ENCODE data around the gene KLK15.

KLK15 gene

GRCh38 chr19:50832666-50833065, 708 bp downstream of the KLK15 start:
- DNase-seq (ENCODE audit: low read depth, low spot score) = no peak
- Histone ChIP-seq H3K4me3 (no peak overlapping the region), H3K27ac (no peak overlapping the region), H3K9me3 (ENCODE audit: low read depth, low read length) (no peaks in the 10 kb centered on the region), H3K9ac (ENCODE audit: insufficient read length) (no peak overlapping the region), H3K36me3 (ENCODE audit: insufficient read depth, low read length) (no peaks in the 10 kb centered on the region)
- no peak for TF ChIP-seq FOXP2 (optimal IDR thresholded peaks at IDR 0.05; ENCODE audit: control extremely low read depth, extremely low read length, insufficient read depth)
- TF ChIP-seq EZH2 (IDR thresholded peaks at IDR 0.05) = no peak
- TF ChIP-seq POLR2AphosphoS5 (IDR thresholded peaks at IDR 0.05; ENCODE audit: borderline replicate concordance, low read depth, low read length) = no peak

DNA sequence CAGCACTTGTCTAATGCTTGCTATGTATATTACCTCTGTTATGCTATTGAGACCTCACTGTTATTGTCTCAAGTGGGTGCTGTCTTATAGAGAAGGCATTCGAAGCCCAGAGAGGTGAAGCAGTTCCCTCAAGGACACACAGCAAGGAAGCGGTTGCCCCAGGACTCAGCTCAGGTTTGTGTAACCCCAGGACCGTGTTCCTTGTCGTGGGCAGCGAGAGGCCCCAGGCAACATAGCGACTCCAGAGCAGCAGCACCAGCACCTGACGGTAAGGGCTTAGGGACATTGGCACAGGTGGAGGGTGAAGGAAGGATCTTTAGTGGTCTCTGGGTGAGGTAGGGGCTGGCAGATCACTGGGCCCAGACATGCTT, 2.4 kb downstream of the KLK15 start:
- no peak overlapping the region for H3K4me3 ChIP-seq
- H3K9me3 ChIP-seq (ENCODE audit: low read depth, low read length) = no peaks in the 10 kb centered on the region
- no peak overlapping the region for H3K27ac ChIP-seq
- TF ChIP-seq EZH2 (IDR thresholded peaks at IDR 0.05) (no peak), POLR2AphosphoS5 (IDR thresholded peaks at IDR 0.05; ENCODE audit: borderline replicate concordance, low read depth, low read length) (no peak), FOXP2 (optimal IDR thresholded peaks at IDR 0.05; ENCODE audit: control extremely low read depth, extremely low read length, insufficient read depth) (no peak)
- H3K36me3 ChIP-seq (ENCODE audit: insufficient read depth, low read length) = no peaks in the 10 kb centered on the region
- DNase-seq (ENCODE audit: low read depth, low spot score) = no peak
- H3K9ac ChIP-seq (ENCODE audit: insufficient read length) = no peak overlapping the region

DNA sequence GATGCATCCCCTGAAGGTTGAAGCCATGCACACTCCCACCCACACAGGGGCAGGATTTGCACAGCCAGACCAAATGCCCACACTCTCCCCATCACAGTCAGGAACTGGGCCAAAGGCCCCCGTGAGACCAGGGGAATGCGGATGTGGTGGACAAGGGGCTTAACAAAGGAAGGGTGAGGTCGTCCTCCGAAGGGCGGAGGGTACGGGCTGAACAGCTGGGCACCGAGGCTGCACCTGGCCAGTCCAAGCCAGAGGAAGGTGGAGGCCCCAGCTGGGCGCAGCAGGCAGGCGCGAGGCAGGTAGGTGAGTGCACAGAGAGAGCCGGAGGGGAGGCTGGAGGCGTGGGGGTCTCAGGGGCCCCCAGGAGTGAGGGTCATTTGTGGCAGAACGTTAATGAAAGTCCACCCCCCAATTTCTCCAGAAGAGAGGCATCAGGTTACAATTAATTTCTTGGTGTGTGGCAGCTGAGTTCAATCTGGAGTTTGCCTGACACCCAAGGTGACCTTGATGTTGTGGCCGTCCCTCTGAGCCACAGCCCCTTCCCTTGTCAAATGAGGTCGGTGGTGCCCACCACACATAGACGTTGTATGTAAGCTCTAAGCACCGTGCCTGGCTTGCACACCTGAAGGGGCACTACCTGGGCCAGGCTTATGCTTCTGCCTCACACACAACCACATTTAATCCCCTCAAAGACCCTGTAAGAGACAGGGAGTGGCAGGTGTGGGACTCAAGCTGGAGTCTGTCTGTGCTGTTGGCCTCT, 2.9 kb downstream of the KLK15 start:
- Histone ChIP-seq H3K27ac (no peak overlapping the region), H3K9ac (ENCODE audit: insufficient read length) (no peak overlapping the region), H3K9me3 (ENCODE audit: low read depth, low read length) (no peaks in the 10 kb centered on the region), H3K36me3 (ENCODE audit: insufficient read depth, low read length) (no peaks in the 10 kb centered on the region), H3K4me3 (no peak overlapping the region)
- TF ChIP-seq FOXP2 (optimal IDR thresholded peaks at IDR 0.05; ENCODE audit: control extremely low read depth, extremely low read length, insufficient read depth) = no peak
- TF ChIP-seq POLR2AphosphoS5 (IDR thresholded peaks at IDR 0.05; ENCODE audit: borderline replicate concordance, low read depth, low read length) = no peak
- no peak for TF ChIP-seq EZH2 (IDR thresholded peaks at IDR 0.05)
- DNase-seq (ENCODE audit: low read depth, low spot score) = no peak

GRCh38 chr19:50829801-50830200, 3.6 kb downstream of the KLK15 start:
- no peak overlapping the region for H3K9ac ChIP-seq (ENCODE audit: insufficient read length)
- H3K36me3 ChIP-seq (ENCODE audit: insufficient read depth, low read length) = no peaks in the 10 kb centered on the region
- DNase-seq (ENCODE audit: low read depth, low spot score) = no peak
- H3K9me3 ChIP-seq (ENCODE audit: low read depth, low read length) = no peaks in the 10 kb centered on the region
- H3K27ac ChIP-seq = no peak overlapping the region
- no peak overlapping the region for H3K4me3 ChIP-seq
- TF ChIP-seq EZH2 (IDR thresholded peaks at IDR 0.05) (no peak), POLR2AphosphoS5 (IDR thresholded peaks at IDR 0.05; ENCODE audit: borderline replicate concordance, low read depth, low read length) (no peak), FOXP2 (optimal IDR thresholded peaks at IDR 0.05; ENCODE audit: control extremely low read depth, extremely low read length, insufficient read depth) (no peak)

- no peak overlapping the region for H3K9ac ChIP-seq (ENCODE audit: insufficient read length)
- H3K9me3 ChIP-seq (ENCODE audit: low read depth, low read length) = no peaks in the 10 kb centered on the region
- H3K27ac ChIP-seq = no peak overlapping the region
- H3K36me3 ChIP-seq (ENCODE audit: insufficient read depth, low read length) = no peaks in the 10 kb centered on the region
- no peak for DNase-seq (ENCODE audit: low read depth, low spot score)
- no peak overlapping the region for H3K4me3 ChIP-seq
- TF ChIP-seq POLR2AphosphoS5 (IDR thresholded peaks at IDR 0.05; ENCODE audit: borderline replicate concordance, low read depth, low read length) = no peak
- TF ChIP-seq EZH2 (IDR thresholded peaks at IDR 0.05) = no peak
- no peak for TF ChIP-seq FOXP2 (optimal IDR thresholded peaks at IDR 0.05; ENCODE audit: control extremely low read depth, extremely low read length, insufficient read depth)
These were observed 5.9 kb downstream of the KLK15 start for GRCh38 chr19:50827476-50827875.

GRCh38 chr19:50826492-50827240, 6.7 kb downstream of the KLK15 start:
- Histone ChIP-seq H3K9me3 (ENCODE audit: low read depth, low read length) (no peaks in the 10 kb centered on the region), H3K36me3 (ENCODE audit: insufficient read depth, low read length) (no peaks in the 10 kb centered on the region), H3K27ac (no peak overlapping the region), H3K9ac (ENCODE audit: insufficient read length) (no peak overlapping the region), H3K4me3 (no peak overlapping the region)
- TF ChIP-seq FOXP2 (optimal IDR thresholded peaks at IDR 0.05; ENCODE audit: control extremely low read depth, extremely low read length, insufficient read depth) (no peak), EZH2 (IDR thresholded peaks at IDR 0.05) (no peak), POLR2AphosphoS5 (IDR thresholded peaks at IDR 0.05; ENCODE audit: borderline replicate concordance, low read depth, low read length) (no peak)
- DNase-seq (ENCODE audit: low read depth, low spot score) = no peak

DNA sequence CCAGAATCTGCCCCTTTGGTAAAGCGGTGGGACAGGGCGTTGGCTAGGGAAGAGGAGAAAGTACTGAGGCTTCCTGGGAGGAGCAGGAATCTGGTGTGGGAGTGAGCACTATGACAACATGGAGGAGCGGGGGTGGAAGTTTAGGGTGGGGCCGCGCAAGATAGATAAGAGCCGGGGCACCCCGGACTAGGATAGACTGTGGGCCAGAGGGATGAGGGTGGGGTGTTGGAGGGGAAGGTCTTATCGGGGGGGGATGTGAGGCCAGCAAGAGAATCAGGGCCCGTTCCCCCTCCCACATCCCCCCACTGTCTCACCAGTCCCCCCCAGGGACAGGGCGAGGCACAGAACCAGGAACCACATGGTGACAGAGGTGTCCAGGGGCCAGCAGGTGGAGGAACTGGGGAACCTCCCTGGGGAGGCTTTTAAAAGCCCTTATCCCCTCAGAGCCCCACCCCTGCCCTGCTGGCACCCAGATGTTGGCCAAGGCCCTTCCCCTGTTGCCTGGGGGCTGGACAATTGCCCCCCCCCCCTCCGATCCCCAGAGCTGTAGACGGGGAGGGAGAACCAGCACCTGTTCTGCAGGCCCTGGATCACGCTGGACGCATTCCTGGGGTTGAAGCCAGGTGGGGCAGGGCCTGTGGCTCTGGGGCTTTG, 9.9 kb downstream of the KLK15 start, which contains the start of gene KLK1:
Gene KLK1 (minus strand): TSS at position 399 of the 654 bp plus-strand sequence. CDS start 39 bp downstream, at position 360.
- no peak for DNase-seq (ENCODE audit: low read depth, low spot score)
- H3K4me3 ChIP-seq = no peak within 1 kb of the TSS
- H3K9me3 ChIP-seq (ENCODE audit: low read depth, low read length) = no peaks in the 10 kb centered on the region
- H3K36me3 ChIP-seq (ENCODE audit: insufficient read depth, low read length) = no peaks in the 10 kb centered on the region
- H3K9ac ChIP-seq (ENCODE audit: insufficient read length) = no peak within 1 kb of the TSS
- TF ChIP-seq FOXP2 (optimal IDR thresholded peaks at IDR 0.05; ENCODE audit: control extremely low read depth, extremely low read length, insufficient read depth) (no peak), EZH2 (IDR thresholded peaks at IDR 0.05) (no peak), POLR2AphosphoS5 (IDR thresholded peaks at IDR 0.05; ENCODE audit: borderline replicate concordance, low read depth, low read length) (no peak)
- H3K27ac ChIP-seq = no peak within 1 kb of the TSS

- no peak for TF ChIP-seq POLR2AphosphoS5 (IDR thresholded peaks at IDR 0.05; ENCODE audit: borderline replicate concordance, low read depth, low read length)
- no peak for TF ChIP-seq FOXP2 (optimal IDR thresholded peaks at IDR 0.05; ENCODE audit: control extremely low read depth, extremely low read length, insufficient read depth)
- TF ChIP-seq EZH2 (IDR thresholded peaks at IDR 0.05) = no peak
- Histone ChIP-seq H3K4me3 (no peak overlapping the region), H3K27ac (no peak overlapping the region), H3K9me3 (ENCODE audit: low read depth, low read length) (no peaks in the 10 kb centered on the region), H3K9ac (ENCODE audit: insufficient read length) (no peak overlapping the region), H3K36me3 (ENCODE audit: insufficient read depth, low read length) (no peaks in the 10 kb centered on the region)
- no peak for DNase-seq (ENCODE audit: low read depth, low spot score)
These were observed 10.6 kb downstream of the KLK15 start for GRCh38 chr19:50822661-50823208.
